HG02973 (cell line): Measurements from ENCODE around the gene ADA.
A peak's percentile ranks its signal among the peaks of the same experiment; 100 is the strongest.

Experiments used
- ATAC-seq: cut with Tn5 transposase; IDR thresholded peaks from one replicate; pipeline ENCODE4 v1.9.1; 2021; ENCODE audit warnings: moderate library complexity; ENCODE audit not compliant: unreplicated experiment

Gene ADA

GRCh38 chr20:44625361-44625760, 26.1 kb downstream of the ADA start:
- no peak for ATAC-seq

GRCh38 chr20:44624743-44625271, 26.7 kb downstream of the ADA start:
- ATAC-seq: no peak

GRCh38 chr20:44624152-44624551, 27.3 kb downstream of the ADA start:
- no peak for ATAC-seq

GRCh38 chr20:44622501-44623270, 28.8 kb downstream of the ADA start:
- ATAC-seq: no peak

GRCh38 chr20:44621939-44622338, 29.6 kb downstream of the ADA start:
- ATAC-seq: no peak

GRCh38 chr20:44621325-44621724, 30.2 kb downstream of the ADA start:
- no peak for ATAC-seq

GRCh38 chr20:44620030-44620429, 31.5 kb downstream of the ADA start:
- no peak for ATAC-seq

- ATAC-seq: no peak
These were observed 32.2 kb downstream of the ADA start for GRCh38 chr20:44619294-44619693.

- ATAC-seq: no peak
These were observed 33.2 kb downstream of the ADA start for GRCh38 chr20:44618318-44618731.

GRCh38 chr20:44616604-44616964, 34.9 kb downstream of the ADA start:
- ATAC-seq: no peak

- ATAC-seq: no peak
These were observed 35.5 kb downstream of the ADA start for GRCh38 chr20:44615876-44616603.

GRCh38 chr20:44615169-44615791, 36.2 kb downstream of the ADA start:
- ATAC-seq: no peak

GRCh38 chr20:44614525-44614924, 37.0 kb downstream of the ADA start:
- ATAC-seq: no peak

GRCh38 chr20:44613575-44613974, 37.9 kb downstream of the ADA start:
- no peak for ATAC-seq

GRCh38 chr20:44610313-44610962, 41.1 kb downstream of the ADA start:
- peak; percentile 5 for ATAC-seq

- peak; percentile 77 for ATAC-seq
These were observed 41.8 kb downstream of the ADA start for GRCh38 chr20:44609516-44610312.

- no peak for ATAC-seq
These were observed 42.4 kb downstream of the ADA start for GRCh38 chr20:44609006-44609515.

- ATAC-seq: no peak
These were observed 44.6 kb downstream of the ADA start for GRCh38 chr20:44606725-44607441.

- ATAC-seq: no peak
These were observed 48.2 kb downstream of the ADA start for GRCh38 chr20:44603327-44603726.

- no peak for ATAC-seq
These were observed 49.7 kb downstream of the ADA start for GRCh38 chr20:44601801-44602204.
